GF-D8 (cell line): ENCODE data around the gene ETFA.
"Not testable (repeated sequence)": the region's sequence is repeated elsewhere in the genome, so short reads cannot be mapped to it uniquely, and the experiment has no call there.

Experiments
- DNase-seq: peaks from one replicate; lab custom pipeline; 2025; lab: John Stamatoyannopoulos, UW

Gene ETFA

DNA sequence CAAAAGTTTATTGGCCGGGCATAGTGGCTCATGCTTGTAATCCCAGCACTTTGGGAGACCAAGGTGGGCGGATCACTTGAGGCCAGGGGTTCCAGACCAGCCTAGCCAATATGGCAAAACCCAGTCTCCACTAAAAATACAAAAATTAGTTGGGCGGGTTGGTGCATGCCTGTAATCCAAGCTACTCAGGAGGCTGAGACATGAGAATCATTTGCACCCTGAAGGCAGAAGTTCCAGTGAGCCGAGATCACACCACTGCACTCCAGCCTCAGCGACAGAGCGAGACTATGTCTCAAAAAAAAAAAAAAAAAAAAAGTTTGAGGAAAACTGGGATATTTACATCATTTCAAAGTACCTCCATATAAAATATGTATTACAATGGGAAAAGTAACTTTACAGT lies 40.4 kb downstream of the ETFA start:
- DNase-seq, result no peak

DNA sequence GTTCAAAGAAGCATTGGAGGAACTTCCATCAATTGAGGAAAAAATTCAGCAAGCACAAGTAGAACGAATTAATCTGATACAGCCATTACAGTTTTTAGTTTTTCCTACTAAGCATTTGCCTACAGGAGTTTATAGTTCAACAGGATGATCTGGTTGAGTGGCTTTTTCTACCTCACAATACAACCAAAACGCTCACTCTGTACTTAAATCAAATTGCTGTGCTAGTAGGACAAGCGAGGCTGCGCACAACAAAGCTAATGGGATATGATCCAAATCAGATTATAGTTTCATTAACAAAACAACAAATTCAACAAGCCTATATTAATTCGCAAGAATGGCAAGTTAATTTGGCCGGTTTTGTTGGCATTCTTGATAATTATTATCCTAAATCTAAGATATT lies 44.2 kb downstream of the ETFA start:
- no peak for DNase-seq

DNA sequence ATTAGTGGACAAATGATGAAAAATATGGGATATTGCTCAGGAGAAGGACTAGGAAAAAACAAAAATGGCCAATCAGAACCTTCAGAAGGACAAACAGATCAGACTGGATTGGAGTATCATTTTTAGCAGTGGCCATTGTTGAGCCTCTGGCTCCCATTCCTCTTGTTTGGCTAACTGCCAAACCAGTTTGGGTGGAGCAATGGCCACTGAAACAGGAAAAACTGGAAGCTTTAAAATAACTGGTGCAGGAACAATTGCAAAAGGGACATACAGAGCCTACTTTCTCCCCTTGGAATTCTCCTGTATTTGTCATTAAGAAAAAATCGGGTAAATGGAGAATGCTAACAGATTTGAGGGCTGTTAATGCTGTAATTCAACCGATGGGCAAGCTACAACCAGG lies 45.5 kb downstream of the ETFA start:
- DNase-seq, result not testable (repeated sequence)

DNA sequence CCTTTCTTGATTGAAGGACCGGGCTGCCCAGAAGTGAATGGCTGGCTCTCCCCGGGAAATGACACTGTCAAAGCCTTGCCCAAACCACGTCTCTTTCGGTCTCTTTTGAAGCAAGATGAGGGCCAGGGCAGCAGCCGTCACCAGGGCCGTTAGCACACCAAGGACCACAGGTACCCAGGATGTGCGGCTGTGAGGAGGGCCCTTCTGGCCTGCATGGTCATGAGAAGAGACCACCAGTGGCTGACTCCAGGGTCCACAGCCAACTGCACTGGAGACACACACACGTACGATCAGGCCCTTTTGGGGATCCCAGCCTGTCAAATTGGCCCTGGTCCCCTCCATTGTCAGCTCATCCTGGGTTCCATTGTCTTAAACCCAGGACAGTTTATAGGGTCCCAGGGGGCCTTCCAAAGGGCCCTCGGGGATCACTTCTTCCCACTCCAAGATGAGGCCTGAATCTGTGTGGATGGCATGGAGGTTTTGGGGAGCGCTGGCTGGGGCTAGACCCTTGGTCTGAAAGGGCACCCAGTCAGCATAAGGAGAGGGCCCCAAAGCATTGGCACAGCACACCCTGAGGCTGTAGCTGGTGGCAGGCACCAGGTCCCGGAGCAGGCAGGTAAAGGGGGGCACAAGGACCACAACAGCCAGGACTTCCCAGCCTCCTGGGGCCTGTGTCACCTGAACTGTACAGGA lies 50.9 kb downstream of the ETFA start:
- no peak for DNase-seq

DNA sequence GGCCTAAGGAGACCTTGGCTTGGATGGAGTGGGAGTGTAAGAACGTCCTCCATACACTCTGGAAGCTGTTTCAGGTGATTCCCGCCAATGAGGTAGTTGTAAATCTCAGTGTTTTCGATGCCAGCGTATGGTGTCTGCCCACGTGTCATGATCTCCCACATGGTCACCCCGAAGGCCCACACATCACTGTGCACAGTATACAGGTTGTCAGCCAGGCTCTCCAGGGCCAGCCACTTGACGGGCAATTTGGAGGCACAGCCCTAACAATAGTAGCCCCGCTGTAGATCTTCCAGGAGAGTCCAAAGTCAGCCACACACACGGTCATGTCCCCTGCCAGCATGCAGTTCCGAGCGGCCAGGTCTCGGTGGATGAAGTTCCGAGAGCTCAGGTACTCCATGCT lies 51.9 kb downstream of the ETFA start:
- no peak for DNase-seq

DNA sequence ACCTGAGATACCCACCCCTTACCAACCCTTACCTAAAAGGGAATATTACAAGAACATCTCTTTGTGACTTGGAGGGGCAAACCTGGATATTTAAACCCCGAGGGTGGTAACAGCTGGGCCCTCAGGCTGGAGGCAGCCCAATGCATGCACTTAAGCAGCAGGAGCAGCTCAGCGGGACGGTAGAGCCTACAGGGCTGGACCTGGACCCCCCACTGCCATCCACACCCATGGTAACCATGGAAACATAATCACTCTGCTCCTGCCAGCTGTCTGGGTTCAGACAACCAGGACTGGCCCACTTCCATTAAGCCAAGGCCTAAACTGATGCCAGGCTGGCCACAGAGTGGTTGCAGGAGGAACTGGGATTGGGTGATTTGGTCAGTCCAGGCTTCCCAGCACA lies 52.8 kb downstream of the ETFA start:
- no peak for DNase-seq

DNA sequence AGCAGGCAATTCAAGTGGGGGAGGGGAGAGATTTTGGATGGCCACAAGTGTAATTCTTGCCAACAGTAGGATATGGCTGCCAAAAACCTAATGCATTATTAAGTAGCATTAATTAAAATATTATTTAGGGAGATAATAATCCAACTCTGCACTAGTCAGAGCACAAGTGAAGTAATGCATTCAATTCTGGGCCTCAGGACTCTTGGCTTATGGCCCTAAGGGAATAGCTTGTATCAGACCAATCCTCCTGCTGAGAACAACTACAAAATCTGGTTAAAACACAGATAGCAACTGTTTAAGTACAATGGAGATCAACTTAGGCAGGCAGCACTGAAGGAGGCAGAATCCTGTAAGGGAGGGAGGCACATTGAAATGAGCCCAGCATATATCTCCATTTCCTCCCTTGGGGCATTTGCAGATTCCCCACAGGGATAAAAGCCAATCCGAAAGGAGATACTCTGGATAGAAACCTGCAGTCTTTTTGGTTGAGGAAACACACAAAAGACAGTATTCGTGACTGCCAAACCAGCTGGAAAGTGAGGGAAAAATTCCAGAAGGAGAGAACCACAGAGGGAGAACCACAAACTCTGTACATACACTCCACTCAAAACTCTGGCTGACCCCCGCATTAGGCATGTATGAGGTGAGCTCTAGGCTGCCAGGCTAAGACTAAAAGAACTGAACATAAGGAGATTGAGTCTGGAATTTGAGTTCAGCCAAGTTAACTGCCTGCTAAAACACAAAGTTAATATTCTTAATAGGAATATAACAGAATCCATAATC lies 57.4 kb downstream of the ETFA start:
- no peak for DNase-seq

DNA sequence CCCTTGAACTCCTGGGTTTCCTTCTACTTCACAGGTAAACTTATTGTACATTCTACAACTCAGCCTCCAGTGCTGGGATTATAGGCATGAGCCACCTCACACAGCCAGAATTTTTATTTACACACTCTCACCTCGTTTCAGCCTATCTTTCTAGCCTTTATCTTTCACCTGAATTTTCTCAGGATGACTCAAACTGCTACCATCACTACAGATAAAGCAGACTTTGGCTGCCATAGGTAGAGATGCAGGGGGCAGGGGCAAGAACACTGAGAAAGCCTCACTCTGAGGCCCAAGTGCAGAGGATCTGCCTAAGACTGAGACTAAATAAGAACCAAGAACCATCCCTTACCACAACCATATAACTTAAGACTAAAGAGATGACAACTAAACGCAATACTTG lies 59.0 kb downstream of the ETFA start:
- no peak for DNase-seq

DNA sequence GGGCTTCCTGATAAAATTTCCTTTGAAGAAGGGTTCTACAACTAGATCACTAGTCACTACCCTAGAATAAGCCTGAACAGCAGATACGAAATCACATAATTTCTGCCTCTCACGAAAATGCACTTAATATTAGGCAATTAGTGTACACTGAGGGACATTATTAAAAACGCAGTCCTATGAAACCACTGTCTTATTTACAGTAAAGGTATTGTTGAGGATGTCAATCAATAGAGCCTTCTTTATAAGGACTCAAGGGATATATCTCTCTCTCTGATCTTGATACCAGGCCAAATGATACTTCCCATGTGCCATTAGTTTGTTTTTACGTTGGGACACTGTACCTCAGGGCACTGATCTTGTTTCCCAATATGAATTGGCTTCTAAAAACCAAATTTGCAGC lies 59.6 kb downstream of the ETFA start:
- DNase-seq, result no peak

DNA sequence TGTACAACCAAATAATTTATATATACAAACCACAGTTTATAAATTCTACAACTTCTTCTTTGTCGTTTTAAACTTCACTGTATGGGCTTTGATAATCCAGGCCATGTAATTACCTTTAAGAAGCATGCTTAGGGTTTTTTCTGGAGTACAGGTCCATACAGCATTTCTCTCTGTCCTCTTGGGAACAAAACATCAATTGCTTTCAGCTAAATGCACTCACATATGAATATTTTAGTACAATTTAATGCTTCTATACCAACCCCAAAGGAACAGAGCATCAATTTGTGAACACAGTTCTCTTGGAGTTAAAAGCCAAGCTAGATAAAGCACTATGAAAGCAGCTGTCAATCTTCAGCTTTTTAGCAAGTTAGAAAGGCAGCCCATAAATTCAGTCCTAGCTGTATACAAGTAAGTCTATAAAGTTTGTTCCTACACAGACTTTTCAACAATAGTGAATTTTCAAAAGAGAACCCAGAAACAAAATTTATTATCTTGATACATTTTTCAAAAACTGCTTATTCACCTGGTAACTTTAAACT lies 66.1 kb downstream of the ETFA start:
- no peak for DNase-seq

DNA sequence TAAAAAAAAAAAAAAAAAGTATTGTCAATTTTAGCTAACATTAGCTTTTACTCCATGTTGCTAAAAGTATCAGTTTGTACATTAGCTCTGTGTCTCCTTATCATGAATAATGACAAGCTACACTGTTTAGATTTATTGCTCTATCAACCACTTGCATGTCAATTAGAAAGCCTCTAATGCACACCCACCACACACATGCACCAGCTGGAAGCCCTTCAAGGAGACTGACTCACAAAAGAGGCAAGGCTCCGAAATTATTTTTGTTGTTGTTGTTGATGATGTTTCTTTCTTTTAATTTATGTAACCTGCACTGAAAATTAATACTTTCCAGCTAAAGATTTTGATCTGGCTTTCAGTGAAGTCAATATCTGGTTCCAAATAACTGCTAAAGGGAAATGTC lies 71.5 kb downstream of the ETFA start:
- DNase-seq, result no peak

DNA sequence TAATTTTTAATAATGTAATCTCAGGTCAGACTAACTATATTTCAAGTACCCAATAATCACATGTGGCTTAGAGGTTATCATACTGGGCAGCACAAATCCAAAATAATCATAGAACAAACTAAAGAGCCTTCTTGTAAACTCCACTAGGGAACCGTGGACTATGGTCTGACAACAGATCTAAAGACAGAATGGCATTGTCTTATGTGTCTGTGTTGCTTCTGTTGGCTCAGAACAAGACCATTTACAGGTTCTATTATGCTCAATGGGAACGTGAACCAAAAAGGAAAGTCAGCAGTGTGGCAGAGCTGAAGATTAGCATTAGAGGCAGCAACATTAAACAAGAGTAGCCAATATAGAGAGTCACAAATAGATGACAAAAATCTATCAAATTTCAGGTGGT lies 74.9 kb downstream of the ETFA start:
- DNase-seq, result no peak

DNA sequence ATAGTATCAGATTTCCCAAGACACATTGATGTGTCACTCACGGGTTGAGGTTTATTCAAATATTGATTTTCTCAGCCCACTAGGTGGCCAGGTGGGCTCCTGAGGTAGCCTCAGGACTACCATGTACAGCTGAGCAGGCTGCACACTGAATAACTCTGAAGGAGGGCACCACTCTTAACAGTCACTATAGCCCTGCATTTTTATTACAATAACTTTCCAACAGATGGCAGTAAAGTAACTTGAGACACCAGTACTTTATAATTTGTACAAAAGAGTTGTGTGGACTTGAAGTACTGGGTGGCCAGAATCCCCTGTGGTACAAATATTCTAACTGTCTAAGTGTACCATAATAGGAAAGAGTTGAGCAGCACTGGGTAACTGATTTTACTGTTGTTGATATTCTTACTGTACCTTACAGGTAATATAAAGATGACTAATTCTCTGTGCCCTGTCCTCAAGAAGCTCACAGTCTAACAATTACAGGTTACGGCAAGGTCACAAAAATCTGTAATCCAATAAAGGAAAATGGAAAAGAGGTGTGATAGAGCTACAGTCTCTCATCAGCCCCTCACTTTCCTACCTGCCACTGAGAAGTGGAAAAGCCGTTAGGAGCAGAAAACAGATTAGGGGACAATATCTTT lies 76.0 kb downstream of the ETFA start:
- DNase-seq, result peak; percentile 36

DNA sequence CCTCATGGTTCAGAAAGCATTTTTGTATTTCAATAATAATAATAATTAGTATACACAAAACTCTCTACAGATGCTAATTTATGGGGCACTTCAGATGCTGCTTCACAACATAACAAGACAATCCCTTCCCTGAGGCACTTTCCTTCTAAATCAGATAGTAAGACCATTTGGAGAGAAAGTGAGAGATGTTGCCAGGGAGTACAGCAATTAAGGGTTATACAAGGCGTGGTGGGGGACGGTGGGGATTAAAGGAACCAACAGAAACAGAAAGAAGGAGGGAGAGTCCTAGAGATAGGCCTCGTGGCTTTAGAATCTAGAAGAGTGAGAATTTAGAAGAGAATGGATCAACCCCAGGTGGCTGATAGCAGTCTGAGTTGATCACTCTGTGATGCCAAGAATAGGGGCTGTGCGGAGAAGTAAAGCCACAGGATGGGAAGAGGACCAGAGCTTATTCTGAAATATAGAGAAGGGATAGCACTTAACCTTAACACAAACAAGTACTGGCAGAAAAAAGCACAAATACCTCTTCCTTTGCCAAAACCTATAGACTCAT lies 76.9 kb downstream of the ETFA start:
- no peak for DNase-seq

DNA sequence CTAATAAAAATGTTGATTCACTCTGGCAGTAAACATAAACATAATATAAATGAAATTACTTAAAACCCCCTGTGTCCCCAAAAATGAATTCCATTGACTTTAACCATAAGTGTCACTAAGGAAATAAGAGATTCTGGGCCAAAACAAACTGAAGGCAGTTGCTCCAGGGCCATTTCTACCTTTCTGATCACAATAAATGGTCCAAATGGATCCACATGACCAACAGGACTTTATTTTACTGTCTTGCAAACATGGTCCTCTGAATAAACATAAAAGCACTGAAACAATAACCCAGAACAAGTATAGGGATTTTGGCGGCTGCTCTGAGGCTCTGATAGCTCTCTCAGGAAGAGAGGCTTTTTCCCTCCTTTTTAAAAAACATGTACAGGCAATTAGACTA lies 77.3 kb downstream of the ETFA start:
- no peak for DNase-seq

DNA sequence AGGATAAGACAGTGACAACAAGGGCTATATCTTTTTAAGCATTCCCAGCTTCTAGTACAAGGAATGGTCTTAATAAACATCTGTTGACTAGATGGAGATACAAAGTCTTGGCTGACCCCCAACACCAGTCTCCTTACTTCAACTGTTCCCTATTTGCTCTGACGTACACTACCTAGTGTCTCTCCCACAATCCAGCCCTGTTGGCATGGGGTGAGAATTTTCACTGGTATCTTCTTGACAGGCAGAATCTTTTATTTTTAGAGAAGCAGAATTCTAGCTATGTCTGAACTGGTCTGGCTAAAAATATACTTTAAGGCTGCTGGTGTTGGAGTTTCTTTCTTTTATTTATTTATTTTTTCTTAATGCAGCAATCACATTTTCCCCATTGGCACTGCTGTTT lies 82.0 kb downstream of the ETFA start:
- DNase-seq, result no peak

DNA sequence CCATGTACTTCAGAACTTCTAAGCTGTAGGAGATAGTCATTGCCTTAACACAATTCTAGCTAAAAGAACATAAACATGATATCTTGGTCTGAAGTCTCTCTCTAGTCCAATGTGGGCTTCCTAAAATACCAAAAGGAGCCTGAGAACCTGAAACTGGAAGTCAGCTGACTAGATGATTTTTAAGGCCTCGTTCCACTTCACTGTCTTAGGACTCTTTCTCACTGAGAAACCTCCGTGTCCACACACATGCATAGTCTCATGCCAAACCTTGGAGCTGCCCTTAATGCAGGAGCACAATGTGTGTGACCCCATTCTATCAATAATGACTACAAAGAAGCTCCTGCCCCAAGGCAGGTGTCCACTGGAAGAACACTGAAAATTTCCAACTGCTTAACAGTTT lies 87.7 kb downstream of the ETFA start:
- no peak for DNase-seq

DNA sequence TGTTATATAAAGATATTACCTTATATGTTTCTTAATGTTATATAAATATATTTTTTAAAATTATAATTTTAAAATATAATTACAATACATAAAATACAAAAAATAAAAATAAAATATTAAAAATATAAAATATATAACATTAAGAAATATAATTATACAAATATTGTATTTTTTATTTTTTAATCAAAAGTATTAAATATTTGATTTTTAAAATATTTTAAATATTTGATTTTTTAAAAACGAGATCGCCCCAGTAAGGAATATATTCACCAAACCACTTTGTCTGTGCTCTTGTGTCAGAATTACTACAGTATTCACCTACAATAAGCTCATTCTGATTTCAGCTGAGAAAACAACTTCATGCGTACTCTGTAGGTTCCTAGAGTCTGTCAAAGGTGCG lies 89.1 kb downstream of the ETFA start:
- no peak for DNase-seq

DNA sequence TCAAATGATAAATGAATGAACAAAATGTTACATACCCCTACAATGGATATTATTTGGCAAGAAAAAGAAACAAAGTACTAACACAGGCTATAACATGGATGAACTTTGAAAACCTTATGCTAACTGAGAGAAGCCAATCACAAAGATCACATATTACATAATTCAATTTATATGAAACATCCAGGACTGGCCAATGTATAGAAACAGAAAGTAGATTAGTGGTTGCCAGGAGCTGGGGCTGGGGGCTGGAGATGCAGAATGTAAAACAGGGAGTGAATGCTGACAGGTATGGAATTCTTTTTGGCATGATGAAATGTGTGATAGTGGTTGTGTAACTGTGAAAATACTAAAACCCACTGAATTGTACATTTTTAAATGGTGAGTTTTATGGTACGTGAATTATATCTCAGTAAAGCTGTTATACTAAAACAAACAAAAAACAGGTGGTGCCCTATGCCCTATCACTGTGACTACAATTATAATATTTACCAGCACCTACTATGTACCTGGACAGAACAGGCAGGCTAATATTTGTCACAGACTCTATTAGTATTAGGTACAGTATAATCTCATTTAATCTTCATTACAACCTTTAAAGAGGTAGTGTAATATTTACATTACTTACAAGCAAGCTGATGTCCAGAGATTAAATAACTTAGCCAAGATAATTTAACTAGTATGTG lies 90.0 kb downstream of the ETFA start:
- DNase-seq, result no peak

DNA sequence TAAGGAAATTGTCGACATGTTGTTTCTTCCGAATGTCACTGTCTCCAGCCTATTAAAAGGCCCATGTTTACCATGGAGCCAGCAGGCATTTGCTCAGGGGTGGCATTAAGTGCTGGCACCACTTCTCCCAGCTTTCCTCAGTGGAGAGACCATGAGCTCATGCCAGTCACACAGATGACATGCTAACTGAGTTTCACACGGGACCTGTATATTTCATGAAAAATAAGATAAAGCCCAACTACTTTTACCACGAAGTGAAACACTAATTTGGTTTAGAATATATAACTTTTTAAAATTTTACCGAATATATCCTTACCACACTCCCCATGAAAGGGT lies 93.4 kb downstream of the ETFA start:
- DNase-seq, result no peak

DNA sequence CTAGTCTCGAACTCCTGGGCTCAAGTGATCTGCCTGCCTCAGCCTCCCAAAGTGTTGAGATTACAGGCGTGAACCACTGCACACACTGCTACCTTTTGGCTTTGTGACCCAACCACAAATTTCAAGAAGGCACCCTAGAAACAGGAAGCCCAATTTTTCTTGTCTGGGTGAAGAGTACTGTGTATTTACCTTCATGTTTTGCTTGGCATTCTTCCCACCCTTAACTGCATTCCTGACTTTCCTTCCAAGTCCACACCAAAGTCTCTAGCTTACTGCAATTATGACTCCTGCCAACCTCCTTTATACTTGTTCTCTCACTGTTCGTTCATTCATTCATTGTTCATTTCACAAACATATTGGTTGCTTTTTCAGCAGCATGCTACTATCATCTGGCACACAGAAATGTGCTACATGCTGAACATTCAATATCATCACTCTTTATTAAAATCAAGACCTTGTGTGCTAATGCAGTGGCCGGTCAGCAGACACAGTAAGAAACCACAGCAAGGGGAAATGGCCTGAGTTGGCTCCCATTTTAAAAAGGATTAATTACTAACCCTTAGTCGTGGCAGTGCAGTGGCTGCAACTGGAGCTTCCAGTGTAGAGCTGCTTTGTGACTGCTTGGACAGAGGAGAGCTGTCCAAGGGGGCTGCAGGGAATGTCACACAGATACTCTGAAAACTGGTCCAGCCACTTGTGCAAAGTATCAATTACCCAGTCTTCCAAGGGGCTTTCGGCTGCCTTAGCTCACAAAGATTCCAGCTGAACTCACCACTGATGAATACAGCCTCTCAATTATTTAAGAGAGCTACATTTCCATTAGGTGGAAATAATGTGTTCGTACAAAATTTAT lies 94.0 kb downstream of the ETFA start:
- no peak for DNase-seq
